Omental fat pad (tissue), 4 donors: Measurements from ENCODE around the gene RTL10. TPM values are rescaled to one million over a fixed set of nuclear protein-coding genes. Genes with fewer than 3 reads are reported as not detected.

ENCODE experiments used
- ATAC-seq: fragments of 150-250 bp; one replicate; pipeline ENCODE4 v1.9.1; 2016; ENCODE audit warnings: mild to moderate bottlenecking, moderate library complexity; ENCODE audit not compliant: low FRiP score
- DNase-seq: peaks from one replicate; pipeline ENCODE4 v3.0.0-alpha.2; 2019; ENCODE audit warnings: low spot score
- total RNA-seq, 4 donors: library from RNA; depleted of rRNA; stranded (reverse); fragments of >200 nt; gene quantifications; one replicate each; pipeline ENCODE4 v1.1.0, GENCODE V29; 2016
- TF ChIP-seq, protein P1 (sequence below), 3 donors: fragments of 450-650 bp; IDR thresholded peaks; one replicate each; pipeline ENCODE4 v1.5.1; 2016 to 2017; ENCODE audit warnings: antibody characterized with exemption in 3 of 3, mild to moderate bottlenecking in 3 of 3, moderate library complexity in 2 of 3

The RTL10 gene
- total RNA-seq, 4 donors from 2014 or later = 7.6 to 12.6 (median 10.4) TPM

DNA sequence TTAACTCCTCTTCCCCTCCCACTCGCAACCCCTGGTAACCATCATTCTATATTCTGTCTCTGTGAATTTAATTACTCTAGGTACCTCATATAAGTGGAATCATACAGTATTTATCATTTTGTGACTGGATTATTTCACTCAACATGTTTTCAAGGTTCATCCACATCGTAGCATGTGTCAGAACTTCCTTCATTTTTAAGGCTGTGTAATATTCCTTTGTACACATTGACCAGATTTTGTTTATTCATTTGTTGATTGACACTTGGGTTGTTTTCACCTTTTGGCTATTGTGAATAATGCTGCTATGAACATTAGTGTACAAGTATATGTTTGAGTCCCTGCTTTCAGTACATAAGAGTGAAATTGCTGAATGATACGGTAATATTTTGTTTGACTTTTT lies 2.7 kb upstream of the RTL10 start:
- TF ChIP-seq, protein P1, sequence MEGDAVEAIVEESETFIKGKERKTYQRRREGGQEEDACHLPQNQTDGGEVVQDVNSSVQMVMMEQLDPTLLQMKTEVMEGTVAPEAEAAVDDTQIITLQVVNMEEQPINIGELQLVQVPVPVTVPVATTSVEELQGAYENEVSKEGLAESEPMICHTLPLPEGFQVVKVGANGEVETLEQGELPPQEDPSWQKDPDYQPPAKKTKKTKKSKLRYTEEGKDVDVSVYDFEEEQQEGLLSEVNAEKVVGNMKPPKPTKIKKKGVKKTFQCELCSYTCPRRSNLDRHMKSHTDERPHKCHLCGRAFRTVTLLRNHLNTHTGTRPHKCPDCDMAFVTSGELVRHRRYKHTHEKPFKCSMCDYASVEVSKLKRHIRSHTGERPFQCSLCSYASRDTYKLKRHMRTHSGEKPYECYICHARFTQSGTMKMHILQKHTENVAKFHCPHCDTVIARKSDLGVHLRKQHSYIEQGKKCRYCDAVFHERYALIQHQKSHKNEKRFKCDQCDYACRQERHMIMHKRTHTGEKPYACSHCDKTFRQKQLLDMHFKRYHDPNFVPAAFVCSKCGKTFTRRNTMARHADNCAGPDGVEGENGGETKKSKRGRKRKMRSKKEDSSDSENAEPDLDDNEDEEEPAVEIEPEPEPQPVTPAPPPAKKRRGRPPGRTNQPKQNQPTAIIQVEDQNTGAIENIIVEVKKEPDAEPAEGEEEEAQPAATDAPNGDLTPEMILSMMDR (IDR thresholded peaks at IDR 0.05) = no peak
- DNase-seq (no peak), ATAC-seq (no peak)

DNA sequence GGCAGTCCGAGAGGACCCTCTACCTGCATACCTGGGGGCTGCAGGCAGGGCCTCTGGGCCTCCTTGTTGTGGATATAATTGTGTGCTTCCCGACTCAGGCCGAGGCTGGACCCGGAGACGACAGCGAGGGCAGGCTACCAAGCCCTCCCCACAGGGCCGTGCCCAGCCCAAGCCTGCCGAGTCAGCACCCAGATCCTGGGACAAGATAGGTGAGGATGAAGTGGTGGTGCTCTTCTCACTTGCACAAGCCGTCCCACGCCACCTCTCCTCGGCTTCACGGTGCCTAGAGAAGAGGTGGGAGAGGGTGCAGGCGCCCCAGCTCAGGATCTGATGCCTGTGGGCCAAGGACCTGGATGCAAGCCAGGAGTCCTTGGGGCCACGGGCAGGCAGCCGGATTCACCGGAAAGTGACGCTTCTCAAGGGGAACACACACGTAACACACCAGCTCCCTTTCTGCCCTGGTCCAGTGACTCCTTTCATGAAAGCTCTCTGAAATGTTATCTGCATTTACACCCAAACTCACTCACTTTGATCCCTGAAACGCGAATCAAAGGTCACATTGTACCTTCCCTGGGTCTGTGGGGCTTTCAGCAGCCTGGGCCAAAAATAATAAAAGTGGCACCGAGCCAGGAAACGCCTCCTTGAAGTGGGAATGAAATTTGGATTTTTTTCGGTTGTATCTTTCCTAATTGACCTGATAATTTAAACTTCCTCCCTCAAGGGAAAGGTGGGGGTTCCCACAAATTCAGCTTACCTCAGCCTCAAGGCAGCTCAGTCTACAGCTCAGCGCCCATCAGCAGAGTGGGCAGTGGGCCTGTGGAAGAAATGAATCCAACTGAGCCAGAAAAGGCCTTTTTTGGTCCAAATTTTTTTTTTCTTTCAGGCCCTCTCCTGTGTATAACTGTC lies 1.1 kb upstream of the RTL10 start:
- ATAC-seq (peak; percentile 42), DNase-seq (no peak)
- TF ChIP-seq, protein P1 (IDR thresholded peaks at IDR 0.05) = no peak

DNA sequence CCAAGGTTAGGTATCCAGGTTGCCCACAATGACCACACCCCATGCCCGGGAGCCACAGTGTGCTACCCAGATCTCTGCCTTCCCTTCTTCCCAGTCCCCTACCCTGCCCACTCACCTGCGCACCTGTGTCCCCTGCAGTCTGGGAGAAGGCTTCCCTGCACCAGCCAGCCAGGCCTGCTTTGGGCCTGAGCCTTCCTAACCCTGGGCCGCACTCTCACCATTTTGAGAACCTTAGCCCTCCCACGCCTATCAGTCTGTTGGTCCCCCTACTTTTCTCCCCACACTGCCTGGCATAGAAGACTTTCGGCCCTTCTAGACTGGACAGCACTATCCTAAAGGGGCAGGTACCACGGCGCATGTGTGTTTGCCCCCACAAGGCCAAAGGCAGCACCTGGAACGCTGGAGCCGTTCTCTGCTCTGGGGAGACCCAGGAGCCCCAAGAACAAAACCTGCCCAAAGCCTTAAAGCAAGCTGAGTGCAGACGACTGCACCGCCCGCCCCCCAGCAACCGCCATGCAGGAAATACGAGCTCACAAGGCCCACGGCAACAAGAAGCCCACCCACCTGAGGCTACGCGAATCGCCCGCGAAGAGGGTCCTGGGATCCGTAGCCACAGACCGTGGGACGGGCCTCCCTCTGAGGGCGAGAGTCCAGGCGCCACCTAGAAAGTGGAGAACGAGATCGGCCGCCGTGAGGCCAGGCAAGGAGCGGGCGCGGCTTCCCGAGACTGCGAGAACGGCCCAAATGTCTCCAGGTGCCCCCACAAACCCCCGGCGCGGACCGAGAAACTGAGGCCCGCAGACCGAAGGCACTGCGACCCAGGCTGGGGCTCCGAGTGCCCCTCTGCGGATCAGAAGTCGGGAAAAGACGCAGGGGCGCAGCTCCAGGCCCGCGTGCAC lies 546 bp downstream of the RTL10 start:
- ATAC-seq (peak; percentile 1), DNase-seq (no peak)
- TF ChIP-seq, protein P1 (IDR thresholded peaks at IDR 0.05) = no peak

GRCh38 chr22:19853058-19853878 lies 1.4 kb downstream of the RTL10 start:
- TF ChIP-seq, protein P1 (IDR thresholded peaks at IDR 0.05) = no peak
- DNase-seq = no peak
- ATAC-seq = no peak

- TF ChIP-seq, protein P1 (IDR thresholded peaks at IDR 0.05) = no peak
- DNase-seq (no peak), ATAC-seq (no peak)
These were observed 2.4 kb downstream of the RTL10 start for GRCh38 chr22:19852177-19852781.
